BLaER1 (cell line): ENCODE results near the gene CLDN7.

Source experiments
- H3K27ac ChIP-seq: shearing (Covaris generic); formaldehyde crosslinking; 2 replicates; pipeline ENCODE4 v1.8.1; 2022
- H3K27me3 ChIP-seq: shearing (Covaris generic); formaldehyde crosslinking; 2 replicates; pipeline ENCODE4 v1.8.1; 2022
- H3K36me3 ChIP-seq: shearing (Covaris generic); formaldehyde crosslinking; 2 replicates; pipeline ENCODE4 v1.8.1; 2022
- H3K4me1 ChIP-seq: shearing (Covaris generic); formaldehyde crosslinking; 2 replicates; pipeline ENCODE4 v1.8.1; 2022
- H3K4me2 ChIP-seq: shearing (Covaris generic); formaldehyde crosslinking; 2 replicates; pipeline ENCODE4 v1.8.1; 2022
- H3K4me3 ChIP-seq: shearing (Covaris generic); formaldehyde crosslinking; 2 replicates; pipeline ENCODE4 v1.8.1; 2022
- H3K9ac ChIP-seq: shearing (Covaris generic); formaldehyde crosslinking; 2 replicates; pipeline ENCODE4 v1.8.1; 2022
- H3K9me3 ChIP-seq: shearing (Covaris generic); formaldehyde crosslinking; 2 replicates; pipeline ENCODE4 v1.8.1; 2022
- H4K20me1 ChIP-seq: shearing (Covaris generic); formaldehyde crosslinking; 2 replicates; pipeline ENCODE4 v1.8.1; 2022
- Cebpa-rat ChIP-seq: shearing (Covaris generic); IDR thresholded peaks from 2 replicates; pipeline ENCODE4 v1.8.1; 2022

The CLDN7 gene

DNA sequence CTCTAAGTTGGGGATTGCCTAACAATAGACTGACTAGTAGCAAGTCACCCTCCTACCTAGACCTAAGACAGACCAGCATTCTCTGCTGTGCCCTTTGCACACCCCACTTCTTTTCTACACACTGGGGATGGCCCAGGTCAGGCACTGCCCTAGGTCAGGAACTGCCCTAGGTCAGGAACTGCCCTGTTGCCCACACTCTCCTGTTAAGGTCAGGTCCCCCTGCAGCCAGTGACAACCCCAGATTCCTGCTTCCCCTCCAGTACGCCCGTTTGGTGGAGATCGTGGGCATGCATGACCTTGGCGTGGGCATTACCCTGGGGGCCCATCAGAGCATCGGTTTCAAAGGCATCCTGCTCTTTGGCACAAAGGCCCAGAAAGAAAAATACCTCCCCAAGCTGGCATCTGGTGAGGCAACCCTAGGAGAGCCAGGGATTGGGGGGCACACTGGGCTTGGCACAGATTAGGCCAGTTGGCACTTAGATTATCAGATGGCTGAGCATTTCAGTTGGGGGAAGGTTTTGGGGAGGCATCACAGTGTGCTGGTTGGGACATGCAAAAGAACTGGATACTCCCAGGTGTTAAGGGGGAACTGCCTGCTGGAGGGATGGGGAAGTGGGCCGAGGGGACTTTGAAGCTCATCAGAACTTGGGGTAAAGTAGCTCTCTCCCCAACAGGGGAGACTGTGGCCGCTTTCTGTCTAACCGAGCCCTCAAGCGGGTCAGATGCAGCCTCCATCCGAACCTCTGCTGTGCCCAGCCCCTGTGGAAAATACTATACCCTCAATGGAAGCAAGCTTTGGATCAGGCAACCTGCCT lies 40.8 kb downstream of the CLDN7 start:
- H3K27me3 ChIP-seq, result no peaks in the 10 kb centered on the region
- no peak for TF ChIP-seq Cebpa-rat
- no peaks in the 10 kb centered on the region for H3K9me3 ChIP-seq
- peak overlapping the region; percentile 94 for H3K9ac ChIP-seq
- peak overlapping the region; percentile 99 for H3K4me2 ChIP-seq
- H3K4me1 ChIP-seq, result peaks cover 49% of the 10 kb centered on the region
- peaks cover 54% of the 10 kb centered on the region for H3K36me3 ChIP-seq
- H3K27ac ChIP-seq, result no peak overlapping the region; the same call in 1 of the 2 replicates
- H3K4me3 ChIP-seq, result peak overlapping the region; percentile 99; the same call in 1 of the 2 replicates
- peaks cover 56% of the 10 kb centered on the region for H4K20me1 ChIP-seq

DNA sequence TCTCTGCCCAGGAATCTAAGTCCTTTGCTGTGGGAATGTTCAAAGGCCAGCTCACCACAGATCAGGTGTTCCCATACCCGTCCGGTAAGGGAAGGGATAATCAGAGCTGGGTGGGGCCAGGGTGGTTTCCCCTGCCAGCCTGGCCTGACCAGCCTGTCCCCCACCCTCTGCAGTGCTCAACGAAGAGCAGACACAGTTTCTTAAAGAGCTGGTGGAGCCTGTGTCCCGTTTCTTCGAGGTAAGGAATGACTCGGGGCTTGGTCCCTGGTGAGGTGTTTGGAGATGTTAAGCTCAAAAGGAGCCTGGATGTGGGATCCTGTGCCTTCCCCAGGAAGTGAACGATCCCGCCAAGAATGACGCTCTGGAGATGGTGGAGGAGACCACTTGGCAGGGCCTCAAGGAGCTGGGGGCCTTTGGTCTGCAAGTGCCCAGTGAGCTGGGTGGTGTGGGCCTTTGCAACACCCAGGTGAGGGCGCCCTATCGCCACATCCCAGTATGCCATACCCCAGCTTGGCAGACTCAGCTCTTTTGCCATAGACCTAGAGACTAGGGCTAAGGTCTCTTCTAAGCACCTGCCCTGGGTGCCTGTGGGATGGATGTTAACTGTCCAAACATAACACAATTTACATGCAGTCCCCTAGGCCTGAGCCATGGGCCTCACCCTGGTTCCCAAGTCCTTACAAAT lies 41.5 kb downstream of the CLDN7 start:
- peak overlapping the region; percentile 92 for H3K27ac ChIP-seq
- peak overlapping the region; percentile 94 for H3K9ac ChIP-seq
- H3K4me1 ChIP-seq, result peaks cover 56% of the 10 kb centered on the region

DNA sequence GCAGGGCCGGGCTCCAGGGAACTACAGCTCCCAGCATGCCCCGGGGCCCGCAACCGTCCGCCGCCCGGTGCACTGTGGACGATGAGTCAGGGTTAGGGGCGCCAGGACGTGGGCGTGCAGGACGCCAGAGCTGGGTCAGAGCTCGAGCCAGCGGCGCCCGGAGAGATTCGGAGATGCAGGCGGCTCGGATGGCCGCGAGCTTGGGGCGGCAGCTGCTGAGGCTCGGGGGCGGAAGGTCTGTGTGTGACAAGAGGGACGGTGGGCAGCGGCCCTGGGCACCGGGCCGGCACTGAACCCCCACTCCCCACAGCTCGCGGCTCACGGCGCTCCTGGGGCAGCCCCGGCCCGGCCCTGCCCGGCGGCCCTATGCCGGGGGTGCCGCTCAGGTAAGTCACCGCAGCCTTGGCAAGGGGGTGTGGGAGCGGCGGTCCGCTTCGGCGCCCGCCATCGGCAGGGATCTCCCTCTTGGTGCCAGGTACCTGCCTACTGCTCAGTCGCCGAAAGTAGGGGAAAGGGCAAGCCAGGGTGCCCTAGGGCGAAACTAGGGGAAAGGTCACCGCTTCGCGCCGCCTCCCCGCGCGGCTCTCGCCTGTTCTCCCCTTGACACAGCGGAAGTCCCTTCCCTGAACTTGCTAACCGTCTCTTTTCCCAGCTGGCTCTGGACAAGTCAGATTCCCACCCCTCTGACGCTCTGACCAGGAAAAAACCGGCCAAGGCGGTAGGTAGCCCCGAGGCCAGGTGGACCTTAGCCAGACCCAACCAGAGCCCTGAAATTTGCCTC lies 42.3 kb downstream of the CLDN7 start, which contains the start of the genes ACADVL and DLG4:
Gene ACADVL, plus strand, starts transcription at position 127 of the 781 bp plus-strand sequence. Its CDS starts 47 bp downstream, at position 174.
Gene DLG4, minus strand, starts transcription at position 25 of the 781 bp plus-strand sequence.
- no peak for TF ChIP-seq Cebpa-rat
- Histone ChIP-seq H3K4me3 (peak within 1 kb of the TSS; percentile 99), H4K20me1 (peaks cover 58% of the 10 kb centered on the region), H3K36me3 (peaks cover 39% of the 10 kb centered on the region), H3K4me2 (peak within 1 kb of the TSS; percentile 99), H3K9me3 (no peaks in the 10 kb centered on the region), H3K27me3 (no peaks in the 10 kb centered on the region), H3K9ac (peak within 1 kb of the TSS; percentile 94), H3K4me1 (peaks cover 62% of the 10 kb centered on the region), H3K27ac (peak within 1 kb of the TSS; percentile 92)

More for the DNA sequence above, 41.5 kb downstream of the CLDN7 start:
- H3K9me3 ChIP-seq, result no peaks in the 10 kb centered on the region
- peaks cover 46% of the 10 kb centered on the region for H3K36me3 ChIP-seq
- peak overlapping the region; percentile 99 for H3K4me2 ChIP-seq
- H4K20me1 ChIP-seq, result peaks cover 59% of the 10 kb centered on the region
- H3K27me3 ChIP-seq, result no peaks in the 10 kb centered on the region
- TF ChIP-seq Cebpa-rat, result no peak
- H3K4me3 ChIP-seq, result peak overlapping the region; percentile 99

DNA sequence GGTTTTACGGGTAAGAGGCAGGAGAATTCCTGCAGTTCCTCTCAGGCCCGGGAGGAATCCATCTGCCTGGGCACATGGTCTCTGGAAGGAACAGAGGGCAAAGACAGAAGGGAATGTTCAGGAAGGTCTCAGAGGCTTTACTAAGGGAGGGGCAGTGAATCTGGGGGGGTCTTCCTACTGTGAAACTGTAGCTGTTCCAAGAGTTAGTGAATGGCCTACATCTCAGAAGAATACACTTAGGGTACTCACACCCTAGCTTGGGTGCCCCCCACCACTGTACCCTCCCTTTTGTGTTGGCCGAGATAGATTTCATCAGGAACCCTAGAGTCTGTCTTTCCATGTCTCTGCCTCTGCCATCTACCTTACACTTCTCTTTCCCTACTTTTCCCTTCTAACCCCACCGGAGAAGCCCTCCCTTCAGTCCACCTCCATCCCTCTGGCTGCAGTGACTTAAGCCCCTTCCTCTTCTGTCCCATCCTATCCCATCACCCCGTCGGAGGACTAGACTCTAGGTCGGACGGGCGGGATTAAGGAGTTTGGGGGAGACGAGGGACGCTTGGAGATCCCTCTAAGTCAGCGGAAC lies 43.0 kb downstream of the CLDN7 start:
- Histone ChIP-seq H3K36me3 (peaks cover 33% of the 10 kb centered on the region), H4K20me1 (peaks cover 62% of the 10 kb centered on the region), H3K9ac (peak overlapping the region; percentile 94), H3K4me3 (peak overlapping the region; percentile 99), H3K4me2 (peak overlapping the region; percentile 99), H3K27ac (peak overlapping the region; percentile 92), H3K4me1 (peaks cover 66% of the 10 kb centered on the region), H3K27me3 (no peaks in the 10 kb centered on the region), H3K9me3 (no peaks in the 10 kb centered on the region)
- TF ChIP-seq Cebpa-rat, result no peak

DNA sequence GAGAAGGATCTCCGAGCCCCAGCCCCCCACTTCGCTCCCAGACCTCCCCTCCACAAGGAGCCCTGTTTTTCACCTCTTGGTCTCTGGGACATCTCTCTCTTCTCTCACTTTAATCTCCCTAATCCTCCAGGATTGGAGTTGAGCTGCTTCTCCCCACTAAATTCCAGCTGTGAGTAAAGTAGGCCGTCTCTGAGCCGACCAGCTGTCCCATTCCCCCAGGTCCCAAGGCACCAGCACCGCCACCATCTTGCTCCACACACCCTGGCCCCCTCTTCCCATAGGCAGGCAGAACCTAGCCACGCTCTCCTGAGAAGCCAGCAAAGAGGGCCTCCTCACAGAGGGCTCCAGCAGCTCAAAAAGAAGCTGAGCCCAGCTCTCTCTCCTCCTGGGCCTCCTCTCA lies 43.5 kb downstream of the CLDN7 start:
- Histone ChIP-seq H3K27me3 (no peaks in the 10 kb centered on the region), H4K20me1 (peaks cover 62% of the 10 kb centered on the region), H3K4me2 (peak overlapping the region; percentile 99), H3K4me1 (peaks cover 70% of the 10 kb centered on the region), H3K4me3 (peak overlapping the region; percentile 99; the same call in 1 of the 2 replicates), H3K9me3 (no peaks in the 10 kb centered on the region), H3K27ac (peak overlapping the region; percentile 92), H3K9ac (peak overlapping the region; percentile 94), H3K36me3 (peaks cover 28% of the 10 kb centered on the region)
- no peak for TF ChIP-seq Cebpa-rat

DNA sequence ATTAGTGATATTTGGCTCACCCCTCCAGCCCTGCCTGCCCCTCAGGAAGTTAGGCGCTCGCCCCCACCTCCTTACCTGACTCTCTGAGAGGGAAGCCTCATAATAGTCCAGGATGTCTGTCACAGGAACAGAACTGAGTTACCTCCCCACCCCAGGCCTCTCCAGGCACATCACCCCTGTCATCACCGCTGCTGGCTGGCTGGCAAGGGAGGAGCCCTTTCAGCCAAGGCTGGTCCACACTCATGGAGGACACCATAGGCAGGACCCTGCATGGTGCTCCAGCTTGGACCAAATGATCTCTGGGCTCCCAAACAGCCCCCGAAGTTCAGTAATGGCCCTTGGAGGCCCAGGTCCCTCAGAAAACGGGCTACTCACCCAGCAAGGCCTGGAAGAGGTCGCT lies 44.1 kb downstream of the CLDN7 start:
- Histone ChIP-seq H3K9ac (peak overlapping the region; percentile 94), H3K36me3 (peaks cover 22% of the 10 kb centered on the region), H3K9me3 (no peaks in the 10 kb centered on the region), H3K4me1 (peaks cover 71% of the 10 kb centered on the region), H4K20me1 (peaks cover 62% of the 10 kb centered on the region), H3K27ac (peak overlapping the region; percentile 92), H3K4me2 (peak overlapping the region; percentile 99), H3K4me3 (peak overlapping the region; percentile 67), H3K27me3 (no peaks in the 10 kb centered on the region)
- no peak for TF ChIP-seq Cebpa-rat

DNA sequence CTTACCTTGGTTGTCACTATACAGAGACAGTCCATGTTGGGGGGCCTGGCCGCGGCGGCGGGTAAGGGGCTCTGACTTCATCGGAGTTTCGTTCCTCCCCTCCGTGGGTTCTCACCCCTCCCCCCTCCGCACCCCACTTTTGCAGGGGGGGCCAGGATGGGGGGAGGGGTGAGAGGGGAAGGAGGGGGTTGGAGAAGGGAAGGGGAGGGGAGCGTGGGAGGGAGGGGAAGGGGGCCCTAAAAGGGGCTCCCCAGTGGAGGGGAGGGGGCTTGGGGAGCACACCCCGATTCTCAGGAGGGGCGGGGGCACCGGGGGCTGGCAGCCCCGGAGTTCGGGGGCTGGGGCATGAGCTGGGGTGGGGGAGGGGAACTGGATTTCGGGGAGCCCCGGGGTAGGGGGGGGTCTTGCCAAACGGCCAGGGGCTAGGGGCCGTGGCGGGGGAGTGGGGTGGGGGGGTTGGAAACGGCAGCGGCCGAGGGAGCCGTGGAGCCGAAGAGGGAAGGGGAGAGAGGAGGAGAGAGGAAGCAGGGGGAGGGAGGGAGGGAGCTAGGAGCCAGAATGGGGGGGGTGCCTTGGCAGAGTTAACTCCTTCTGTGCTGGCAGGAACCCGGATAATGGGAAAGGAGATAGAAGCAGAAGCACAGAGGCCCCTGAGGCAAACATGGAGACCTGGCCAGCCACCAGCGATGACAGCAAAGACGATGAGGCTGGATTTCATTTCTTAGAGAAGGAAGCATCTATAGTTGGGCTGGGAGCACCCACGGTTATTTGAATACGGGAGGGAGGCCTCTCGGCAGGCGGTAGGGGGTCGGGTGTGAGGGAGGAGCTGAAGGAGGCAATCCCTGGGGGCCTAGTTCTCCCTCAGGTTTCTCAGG lies 44.9 kb downstream of the CLDN7 start:
- no peaks in the 10 kb centered on the region for H3K9me3 ChIP-seq
- H3K27ac ChIP-seq, result peak overlapping the region; percentile 92
- no peak for TF ChIP-seq Cebpa-rat
- H3K36me3 ChIP-seq, result peaks cover 14% of the 10 kb centered on the region
- H3K4me3 ChIP-seq, result peak overlapping the region; percentile 71
- H3K27me3 ChIP-seq, result no peaks in the 10 kb centered on the region
- H3K4me1 ChIP-seq, result peaks cover 78% of the 10 kb centered on the region
- peaks cover 56% of the 10 kb centered on the region for H4K20me1 ChIP-seq
- peak overlapping the region; percentile 94 for H3K9ac ChIP-seq
- peak overlapping the region; percentile 99 for H3K4me2 ChIP-seq

DNA sequence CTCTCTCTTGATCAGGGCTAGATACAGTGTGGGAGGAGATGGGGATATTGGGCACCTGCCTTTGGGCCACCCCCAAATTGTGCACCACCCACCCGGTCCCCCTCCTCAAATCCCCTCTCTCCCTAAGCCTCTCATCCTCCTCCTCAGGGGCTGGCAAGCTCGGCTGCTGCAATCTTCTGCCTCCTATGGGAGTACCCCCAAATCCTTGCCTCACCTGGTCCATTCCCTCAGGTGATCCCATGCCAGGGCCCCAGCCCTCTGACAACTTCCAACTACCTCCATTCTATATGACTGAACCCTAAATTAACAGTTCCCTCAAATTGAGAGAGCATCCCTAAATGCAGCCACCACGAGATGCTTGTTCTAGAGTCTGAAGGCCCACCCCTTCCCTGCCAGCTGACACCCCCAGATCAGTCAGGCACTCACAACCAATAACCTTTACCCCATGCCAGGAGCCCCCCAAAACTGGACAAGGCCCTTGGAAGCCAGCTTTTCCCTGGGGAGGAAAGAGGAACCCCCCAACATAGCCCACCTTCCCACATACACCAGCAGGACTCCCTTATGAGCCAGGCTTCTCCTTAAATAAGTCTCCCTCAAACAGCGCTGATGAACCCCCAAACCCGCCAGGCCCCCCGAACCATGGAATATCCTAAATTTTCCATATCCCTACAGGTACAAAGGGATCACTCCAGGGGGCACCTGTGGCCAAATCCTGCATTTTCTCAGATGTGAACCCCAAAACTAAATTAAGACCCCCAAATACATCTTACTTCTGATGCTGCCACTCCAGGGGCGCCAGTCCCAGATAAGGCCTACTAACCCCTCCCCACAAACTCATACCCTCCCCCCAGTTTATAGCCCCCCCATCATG lies 45.8 kb downstream of the CLDN7 start:
- TF ChIP-seq Cebpa-rat, result no peak
- peak overlapping the region; percentile 56 for H3K27ac ChIP-seq

More for the DNA sequence above, 45.8 kb downstream of the CLDN7 start:
- Histone ChIP-seq H3K27me3 (no peaks in the 10 kb centered on the region), H4K20me1 (peaks cover 47% of the 10 kb centered on the region), H3K36me3 (peaks cover 5% of the 10 kb centered on the region), H3K4me1 (peaks cover 79% of the 10 kb centered on the region), H3K4me2 (peak overlapping the region; percentile 99), H3K9ac (peak overlapping the region; percentile 75), H3K4me3 (peak overlapping the region; percentile 71), H3K9me3 (no peaks in the 10 kb centered on the region)
